SU-DHL-6 (cell line): Measurements from ENCODE around the gene CCR2.

Experiments used
- H2AFZ ChIP-seq: fragments of 200-600 bp; sonication (generic); 2 replicates; pipeline ENCODE4 v1.6.1; 2014; ENCODE audit warnings: low read depth, mild to moderate bottlenecking, moderate library complexity, mixed read lengths, antibody characterized with exemption, low read length; ENCODE audit not compliant: severe bottlenecking
- H3F3A ChIP-seq: fragments of 200-600 bp; shearing (Covaris generic); 2 replicates; pipeline ENCODE4 v1.6.0; 2016; ENCODE audit warnings: antibody characterized with exemption, mild to moderate bottlenecking; ENCODE audit not compliant: insufficient read depth
- H3K27ac ChIP-seq: fragments of 200-600 bp; sonication (generic); 2 replicates; pipeline ENCODE4 v1.5.1; 2016; ENCODE audit warnings: low read depth, mild to moderate bottlenecking, low read length, moderate library complexity, mixed read lengths
- H3K27me3 ChIP-seq: fragments of 200-600 bp; sonication (generic), shearing (Covaris generic); 2 replicates; pipeline ENCODE4 v1.6.0; 2014; ENCODE audit warnings: mild to moderate bottlenecking, low read length
- H3K36me3 ChIP-seq: fragments of 200-600 bp; sonication (generic); 2 replicates; pipeline ENCODE4 v1.6.1; 2014; ENCODE audit warnings: mild to moderate bottlenecking, low read length, mixed read lengths
- H3K4me2 ChIP-seq: fragments of 300-600, 200-600 bp; shearing (Covaris generic), sonication (generic); 2 replicates; pipeline ENCODE4 v1.6.0; 2014; ENCODE audit warnings: low read length, low read depth, mild to moderate bottlenecking; ENCODE audit not compliant: poor library complexity, severe bottlenecking
- H3K4me3 ChIP-seq: fragments of 200-600 bp; sonication (generic); 2 replicates; pipeline ENCODE4 v1.5.1; 2014; ENCODE audit warnings: antibody characterized with exemption, low read length, mild to moderate bottlenecking, mixed read lengths; ENCODE audit not compliant: insufficient read depth, poor library complexity, severe bottlenecking
- H3K79me2 ChIP-seq: fragments of 200-600 bp; sonication (generic); 2 replicates; pipeline ENCODE4 v1.6.1; 2014; ENCODE audit warnings: mild to moderate bottlenecking, low read length, moderate library complexity; ENCODE audit not compliant: insufficient read depth
- H3K9ac ChIP-seq: fragments of 200-600 bp; sonication (generic); 2 replicates; pipeline ENCODE4 v1.7.0; 2014; ENCODE audit warnings: mild to moderate bottlenecking, low read length
- H3K9me2 ChIP-seq: fragments of 200-600 bp; sonication (generic); replicated peaks from 2 replicates; pipeline ENCODE4 v1.6.1; 2014; ENCODE audit warnings: low read length; ENCODE audit not compliant: insufficient read depth
- H3K9me3 ChIP-seq: fragments of 200-600 bp; sonication (generic); 2 replicates; pipeline ENCODE4 v1.6.1; 2014; ENCODE audit warnings: low read length, mixed read lengths; ENCODE audit not compliant: insufficient read depth
- H4K20me1 ChIP-seq: fragments of 200-600 bp; sonication (generic); 2 replicates; pipeline ENCODE4 v1.6.1; 2014; ENCODE audit warnings: low read depth, mild to moderate bottlenecking, antibody characterized with exemption, low read length, moderate library complexity, mixed read lengths
- EZH2phosphoT487 ChIP-seq: fragments of 200-600 bp; sonication (generic), shearing (Covaris generic); conservative IDR thresholded peaks from 2 replicates; pipeline ENCODE4 v1.6.1; 2018; ENCODE audit warnings: mild to moderate bottlenecking, antibody characterized with exemption, low read length, moderate library complexity, mixed read lengths
- TF ChIP-seq, protein P1 (sequence below): fragments of 200-600 bp; sonication (generic); IDR thresholded peaks from one replicate; pipeline ENCODE4 v1.5.1; 2017; ENCODE audit warnings: antibody characterized with exemption, mild to moderate bottlenecking, low read length, moderate library complexity; ENCODE audit not compliant: insufficient read depth, poor library complexity, severe bottlenecking

CCR2 gene

GRCh38 chr3:46353647-46354410, at the start of gene CCR2:
Gene CCR2, plus strand, starts transcription at chr3:46354111. Its CDS starts 3,417 bp downstream, at chr3:46357528.
- Histone ChIP-seq H3F3A (no peaks in the 10 kb centered on the region), H3K9me3 (no peaks in the 10 kb centered on the region), H3K4me3 (no peak within 1 kb of the TSS), H3K9me2 (no peaks in the 10 kb centered on the region), H3K36me3 (no peaks in the 10 kb centered on the region), H3K79me2 (no peaks in the 10 kb centered on the region), H3K27ac (no peak within 1 kb of the TSS), H3K9ac (no peak within 1 kb of the TSS), H3K4me2 (no peak within 1 kb of the TSS), H3K27me3 (no peaks in the 10 kb centered on the region), H2AFZ (no peak within 1 kb of the TSS), H4K20me1 (no peaks in the 10 kb centered on the region)
- TF ChIP-seq, protein P1, sequence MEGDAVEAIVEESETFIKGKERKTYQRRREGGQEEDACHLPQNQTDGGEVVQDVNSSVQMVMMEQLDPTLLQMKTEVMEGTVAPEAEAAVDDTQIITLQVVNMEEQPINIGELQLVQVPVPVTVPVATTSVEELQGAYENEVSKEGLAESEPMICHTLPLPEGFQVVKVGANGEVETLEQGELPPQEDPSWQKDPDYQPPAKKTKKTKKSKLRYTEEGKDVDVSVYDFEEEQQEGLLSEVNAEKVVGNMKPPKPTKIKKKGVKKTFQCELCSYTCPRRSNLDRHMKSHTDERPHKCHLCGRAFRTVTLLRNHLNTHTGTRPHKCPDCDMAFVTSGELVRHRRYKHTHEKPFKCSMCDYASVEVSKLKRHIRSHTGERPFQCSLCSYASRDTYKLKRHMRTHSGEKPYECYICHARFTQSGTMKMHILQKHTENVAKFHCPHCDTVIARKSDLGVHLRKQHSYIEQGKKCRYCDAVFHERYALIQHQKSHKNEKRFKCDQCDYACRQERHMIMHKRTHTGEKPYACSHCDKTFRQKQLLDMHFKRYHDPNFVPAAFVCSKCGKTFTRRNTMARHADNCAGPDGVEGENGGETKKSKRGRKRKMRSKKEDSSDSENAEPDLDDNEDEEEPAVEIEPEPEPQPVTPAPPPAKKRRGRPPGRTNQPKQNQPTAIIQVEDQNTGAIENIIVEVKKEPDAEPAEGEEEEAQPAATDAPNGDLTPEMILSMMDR: no peak
- TF ChIP-seq EZH2phosphoT487: no peak

DNA sequence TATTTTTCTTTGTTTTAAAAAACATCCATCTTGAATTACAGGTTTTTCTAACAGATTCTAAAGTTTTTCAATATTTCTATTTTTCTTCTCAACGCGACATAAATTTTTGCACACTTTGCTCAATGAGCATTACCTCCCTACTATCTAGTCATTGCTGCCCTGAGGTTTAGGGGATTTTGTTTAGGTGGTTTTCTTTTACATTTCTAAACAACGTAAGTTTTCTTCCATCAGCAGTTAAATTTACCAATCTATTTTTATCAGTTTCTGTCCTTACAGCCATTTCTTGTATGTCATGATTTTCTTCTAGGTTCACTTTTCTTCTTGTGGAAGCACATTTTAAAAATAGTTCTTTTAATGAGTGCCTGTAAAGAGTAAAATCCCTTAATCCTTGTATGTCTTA, 49.2 kb upstream of the CCR2 start:
- H3K27me3 ChIP-seq: no peaks in the 10 kb centered on the region
- no peak overlapping the region for H3K27ac ChIP-seq
- no peaks in the 10 kb centered on the region for H3K9me3 ChIP-seq
- H3K4me2 ChIP-seq: no peak overlapping the region
- no peaks in the 10 kb centered on the region for H3K9me2 ChIP-seq
- no peak for TF ChIP-seq EZH2phosphoT487
- TF ChIP-seq, protein P1: no peak
- no peak overlapping the region for H2AFZ ChIP-seq
- no peaks in the 10 kb centered on the region for H4K20me1 ChIP-seq
- no peaks in the 10 kb centered on the region for H3K36me3 ChIP-seq
- no peaks in the 10 kb centered on the region for H3K79me2 ChIP-seq
- H3K9ac ChIP-seq: no peak overlapping the region
- no peaks in the 10 kb centered on the region for H3F3A ChIP-seq
- no peak overlapping the region for H3K4me3 ChIP-seq

GRCh38 chr3:46312991-46313390, 40.9 kb upstream of the CCR2 start:
- no peak overlapping the region for H2AFZ ChIP-seq
- no peak overlapping the region for H3K27ac ChIP-seq
- no peaks in the 10 kb centered on the region for H3K79me2 ChIP-seq
- TF ChIP-seq, protein P1: no peak
- TF ChIP-seq EZH2phosphoT487: no peak
- H3K4me3 ChIP-seq: no peak overlapping the region
- H3K9me3 ChIP-seq: no peaks in the 10 kb centered on the region
- no peak overlapping the region for H3K4me2 ChIP-seq
- H3K36me3 ChIP-seq: no peaks in the 10 kb centered on the region
- no peaks in the 10 kb centered on the region for H4K20me1 ChIP-seq
- H3K27me3 ChIP-seq: no peaks in the 10 kb centered on the region
- no peaks in the 10 kb centered on the region for H3F3A ChIP-seq
- no peak overlapping the region for H3K9ac ChIP-seq
- no peaks in the 10 kb centered on the region for H3K9me2 ChIP-seq
